ENCODE measurements around the gene DEFB114.
"Not testable (repeated sequence)": the region's sequence is repeated elsewhere in the genome, so short reads cannot be mapped to it uniquely, and the experiment has no call there.

Gene DEFB114

DNA sequence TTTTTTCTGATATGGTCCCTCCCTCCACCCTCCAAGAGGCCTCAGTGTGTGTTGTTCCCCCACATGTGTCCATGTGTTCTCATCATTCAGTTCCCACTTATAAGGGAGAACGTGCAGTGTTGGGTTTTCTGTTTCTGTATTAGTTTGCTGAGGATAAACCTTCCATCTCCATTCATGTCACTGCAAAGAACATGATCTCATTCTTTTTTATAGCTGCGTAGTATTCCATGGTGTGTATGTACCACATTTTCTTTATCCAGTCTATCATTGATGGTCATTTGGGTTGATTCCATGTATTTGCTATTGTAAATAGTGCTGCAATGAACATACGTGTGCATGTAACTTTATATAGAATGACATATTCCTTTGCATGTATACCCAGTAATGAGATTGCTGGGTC lies 19.9 kb downstream of the DEFB114 start:
- not testable (repeated sequence) for H3K36me3 ChIP-seq (ENCODE audit: control insufficient read depth in 2 of 2, insufficient read depth in 2 of 2, low read length in 2 of 2); H3K4me1 ChIP-seq (ENCODE audit: control insufficient read depth in 2 of 2, insufficient read depth in 2 of 2, low read length in 2 of 2)

DNA sequence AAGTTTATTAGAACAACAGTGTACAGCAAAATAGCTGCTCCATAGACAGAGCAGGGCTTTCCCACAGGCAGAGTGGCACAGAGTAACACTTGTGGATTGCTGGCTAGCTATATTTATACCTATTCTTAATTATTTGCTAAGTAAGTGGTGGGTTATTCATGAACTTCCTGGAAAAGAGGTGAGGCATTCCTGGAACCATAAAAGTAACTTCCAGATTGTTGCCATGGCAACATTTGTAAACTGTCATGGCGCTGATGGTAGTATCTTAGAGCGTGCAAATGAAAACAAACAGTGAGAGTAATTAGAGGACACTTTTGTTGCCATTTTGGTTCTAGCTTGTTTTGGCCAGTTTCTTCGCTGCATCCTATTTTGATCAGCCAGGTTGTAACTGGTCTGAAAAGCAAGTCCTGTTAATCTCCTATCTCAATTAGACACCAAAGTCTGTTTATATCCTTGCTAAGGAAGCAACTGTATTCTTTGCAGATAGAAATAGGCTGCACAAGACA lies 23.9 kb downstream of the DEFB114 start:
- no peak overlapping the region for H3K9ac ChIP-seq (ENCODE audit: low read depth in 1 of 2, low read length in 2 of 2)
- H3K27me3 ChIP-seq (ENCODE audit: control insufficient read depth in 2 of 2, insufficient read depth in 2 of 2, low read length in 2 of 2): no peaks in the 10 kb centered on the region
- no peaks in the 10 kb centered on the region for H3K36me3 ChIP-seq (ENCODE audit: control insufficient read depth in 2 of 2, insufficient read depth in 2 of 2, low read length in 2 of 2)
- H3K4me3 ChIP-seq (ENCODE audit: low read length in 2 of 2): no peak overlapping the region
- H3K4me1 ChIP-seq (ENCODE audit: control insufficient read depth in 2 of 2, insufficient read depth in 2 of 2, low read length in 2 of 2): no peaks in the 10 kb centered on the region
- H3K27ac ChIP-seq (ENCODE audit: low read depth in 2 of 2, low read length in 2 of 2): no peak overlapping the region
- no peaks in the 10 kb centered on the region for H3K9me3 ChIP-seq (ENCODE audit: control insufficient read depth in 2 of 2, low read length in 2 of 2)

More for the DNA sequence above, 19.9 kb downstream of the DEFB114 start:
- H3K9ac ChIP-seq (ENCODE audit: low read depth in 1 of 2, low read length in 2 of 2); H3K9me3 ChIP-seq (ENCODE audit: control insufficient read depth in 2 of 2, low read length in 2 of 2); H3K27me3 ChIP-seq (ENCODE audit: control insufficient read depth in 2 of 2, insufficient read depth in 2 of 2, low read length in 2 of 2); H3K27ac ChIP-seq (ENCODE audit: low read depth in 2 of 2, low read length in 2 of 2); H3K4me3 ChIP-seq (ENCODE audit: low read length in 2 of 2): not testable (repeated sequence)

DNA sequence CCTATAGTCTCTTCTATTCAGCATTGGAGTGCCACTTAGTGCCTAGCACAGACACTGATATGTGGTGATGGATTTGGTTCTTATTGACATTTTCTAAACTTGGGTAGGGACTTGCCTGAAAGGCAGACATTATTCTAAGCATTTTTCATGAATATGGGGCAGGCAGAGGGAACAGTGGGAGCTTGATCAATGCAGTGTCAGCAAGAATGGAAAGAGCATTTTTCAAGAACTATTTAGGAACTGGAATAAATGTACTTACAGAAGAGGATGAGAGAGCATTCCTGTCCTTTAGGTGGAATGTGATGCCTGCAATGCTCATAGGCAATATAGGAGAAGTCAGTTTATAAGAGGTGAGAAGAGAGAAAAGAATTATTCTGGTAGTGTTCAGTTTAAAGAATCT lies 26.2 kb downstream of the DEFB114 start:
- no peaks in the 10 kb centered on the region for H3K9me3 ChIP-seq (ENCODE audit: control insufficient read depth in 2 of 2, low read length in 2 of 2)
- H3K36me3 ChIP-seq (ENCODE audit: control insufficient read depth in 2 of 2, insufficient read depth in 2 of 2, low read length in 2 of 2): no peaks in the 10 kb centered on the region
- H3K27ac ChIP-seq (ENCODE audit: low read depth in 2 of 2, low read length in 2 of 2): no peak overlapping the region
- no peak overlapping the region for H3K9ac ChIP-seq (ENCODE audit: low read depth in 1 of 2, low read length in 2 of 2)
- no peak overlapping the region for H3K4me3 ChIP-seq (ENCODE audit: low read length in 2 of 2)
- no peaks in the 10 kb centered on the region for H3K4me1 ChIP-seq (ENCODE audit: control insufficient read depth in 2 of 2, insufficient read depth in 2 of 2, low read length in 2 of 2)
- H3K27me3 ChIP-seq (ENCODE audit: control insufficient read depth in 2 of 2, insufficient read depth in 2 of 2, low read length in 2 of 2): no peaks in the 10 kb centered on the region

DNA sequence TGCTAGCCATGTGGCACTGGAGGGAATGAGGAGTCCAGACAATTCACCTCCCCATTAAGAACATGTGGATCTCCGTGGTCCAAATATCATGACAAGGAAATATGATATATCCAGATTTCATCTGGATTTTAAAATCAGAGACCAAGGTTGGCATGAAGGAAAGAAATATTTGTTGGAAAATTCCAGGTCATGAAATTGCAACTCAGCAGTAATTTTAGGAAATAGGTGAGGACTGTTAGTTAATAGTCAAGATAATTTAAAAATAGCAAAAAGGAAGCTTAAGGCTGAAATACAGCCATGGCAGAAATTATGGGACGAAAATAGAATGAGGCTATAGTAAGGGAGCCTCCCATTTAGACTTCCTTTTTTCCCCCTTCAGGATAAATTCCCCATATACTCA lies 26.9 kb downstream of the DEFB114 start:
- Histone ChIP-seq H3K9ac (ENCODE audit: low read depth in 1 of 2, low read length in 2 of 2) (no peak overlapping the region), H3K27ac (ENCODE audit: low read depth in 2 of 2, low read length in 2 of 2) (no peak overlapping the region), H3K4me3 (ENCODE audit: low read length in 2 of 2) (no peak overlapping the region), H3K27me3 (ENCODE audit: control insufficient read depth in 2 of 2, insufficient read depth in 2 of 2, low read length in 2 of 2) (no peaks in the 10 kb centered on the region), H3K36me3 (ENCODE audit: control insufficient read depth in 2 of 2, insufficient read depth in 2 of 2, low read length in 2 of 2) (no peaks in the 10 kb centered on the region), H3K9me3 (ENCODE audit: control insufficient read depth in 2 of 2, low read length in 2 of 2) (no peaks in the 10 kb centered on the region), H3K4me1 (ENCODE audit: control insufficient read depth in 2 of 2, insufficient read depth in 2 of 2, low read length in 2 of 2) (no peaks in the 10 kb centered on the region)

DNA sequence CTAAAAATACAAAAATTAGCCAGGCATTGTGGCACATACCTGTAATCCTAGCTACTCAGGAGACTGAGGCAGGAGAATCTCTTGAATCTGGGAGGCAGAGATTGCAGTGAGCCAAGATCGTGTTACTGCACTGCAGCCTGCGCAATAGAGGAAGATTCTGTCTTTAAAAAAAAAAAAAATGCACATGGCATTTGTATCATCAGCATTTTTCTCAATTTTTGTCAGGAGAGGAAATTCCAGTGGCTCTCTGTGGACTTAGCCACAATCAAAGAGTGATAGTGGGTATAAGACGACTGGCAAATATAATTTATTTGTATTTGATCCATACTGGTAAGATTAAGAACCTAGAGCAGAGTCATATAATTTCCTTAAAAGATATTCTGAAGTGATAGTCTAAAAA lies 28.6 kb downstream of the DEFB114 start:
- Histone ChIP-seq H3K9me3 (ENCODE audit: control insufficient read depth in 2 of 2, low read length in 2 of 2) (no peaks in the 10 kb centered on the region), H3K27me3 (ENCODE audit: control insufficient read depth in 2 of 2, insufficient read depth in 2 of 2, low read length in 2 of 2) (no peaks in the 10 kb centered on the region), H3K27ac (ENCODE audit: low read depth in 2 of 2, low read length in 2 of 2) (no peak overlapping the region), H3K9ac (ENCODE audit: low read depth in 1 of 2, low read length in 2 of 2) (no peak overlapping the region), H3K36me3 (ENCODE audit: control insufficient read depth in 2 of 2, insufficient read depth in 2 of 2, low read length in 2 of 2) (no peaks in the 10 kb centered on the region), H3K4me3 (ENCODE audit: low read length in 2 of 2) (no peak overlapping the region), H3K4me1 (ENCODE audit: control insufficient read depth in 2 of 2, insufficient read depth in 2 of 2, low read length in 2 of 2) (no peaks in the 10 kb centered on the region)

- Histone ChIP-seq H3K27me3 (ENCODE audit: control insufficient read depth in 2 of 2, insufficient read depth in 2 of 2, low read length in 2 of 2) (no peaks in the 10 kb centered on the region), H3K36me3 (ENCODE audit: control insufficient read depth in 2 of 2, insufficient read depth in 2 of 2, low read length in 2 of 2) (no peaks in the 10 kb centered on the region), H3K4me3 (ENCODE audit: low read length in 2 of 2) (no peak overlapping the region), H3K4me1 (ENCODE audit: control insufficient read depth in 2 of 2, insufficient read depth in 2 of 2, low read length in 2 of 2) (no peaks in the 10 kb centered on the region), H3K9ac (ENCODE audit: low read depth in 1 of 2, low read length in 2 of 2) (no peak overlapping the region), H3K27ac (ENCODE audit: low read depth in 2 of 2, low read length in 2 of 2) (no peak overlapping the region), H3K9me3 (ENCODE audit: control insufficient read depth in 2 of 2, low read length in 2 of 2) (no peaks in the 10 kb centered on the region)
Measured at GRCh38 chr6:49934770-49935169, 29.2 kb downstream of the DEFB114 start.

GRCh38 chr6:49933526-49933925 lies 30.4 kb downstream of the DEFB114 start:
- H3K27ac ChIP-seq (ENCODE audit: low read depth in 2 of 2, low read length in 2 of 2): no peak overlapping the region

GRCh38 chr6:49929340-49929739 lies 34.6 kb downstream of the DEFB114 start:
- no peaks in the 10 kb centered on the region for H3K9me3 ChIP-seq (ENCODE audit: control insufficient read depth in 2 of 2, low read length in 2 of 2)
- H3K36me3 ChIP-seq (ENCODE audit: control insufficient read depth in 2 of 2, insufficient read depth in 2 of 2, low read length in 2 of 2): no peaks in the 10 kb centered on the region
- H3K4me3 ChIP-seq (ENCODE audit: low read length in 2 of 2): no peak overlapping the region
- no peaks in the 10 kb centered on the region for H3K27me3 ChIP-seq (ENCODE audit: control insufficient read depth in 2 of 2, insufficient read depth in 2 of 2, low read length in 2 of 2)
- no peak overlapping the region for H3K9ac ChIP-seq (ENCODE audit: low read depth in 1 of 2, low read length in 2 of 2)
- H3K4me1 ChIP-seq (ENCODE audit: control insufficient read depth in 2 of 2, insufficient read depth in 2 of 2, low read length in 2 of 2): no peaks in the 10 kb centered on the region
- no peak overlapping the region for H3K27ac ChIP-seq (ENCODE audit: low read depth in 2 of 2, low read length in 2 of 2)

More at GRCh38 chr6:49933526-49933925, 30.4 kb downstream of the DEFB114 start:
- Histone ChIP-seq H3K4me1 (ENCODE audit: control insufficient read depth in 2 of 2, insufficient read depth in 2 of 2, low read length in 2 of 2) (no peaks in the 10 kb centered on the region), H3K36me3 (ENCODE audit: control insufficient read depth in 2 of 2, insufficient read depth in 2 of 2, low read length in 2 of 2) (no peaks in the 10 kb centered on the region), H3K4me3 (ENCODE audit: low read length in 2 of 2) (no peak overlapping the region), H3K27me3 (ENCODE audit: control insufficient read depth in 2 of 2, insufficient read depth in 2 of 2, low read length in 2 of 2) (no peaks in the 10 kb centered on the region), H3K9ac (ENCODE audit: low read depth in 1 of 2, low read length in 2 of 2) (no peak overlapping the region), H3K9me3 (ENCODE audit: control insufficient read depth in 2 of 2, low read length in 2 of 2) (no peaks in the 10 kb centered on the region)

DNA sequence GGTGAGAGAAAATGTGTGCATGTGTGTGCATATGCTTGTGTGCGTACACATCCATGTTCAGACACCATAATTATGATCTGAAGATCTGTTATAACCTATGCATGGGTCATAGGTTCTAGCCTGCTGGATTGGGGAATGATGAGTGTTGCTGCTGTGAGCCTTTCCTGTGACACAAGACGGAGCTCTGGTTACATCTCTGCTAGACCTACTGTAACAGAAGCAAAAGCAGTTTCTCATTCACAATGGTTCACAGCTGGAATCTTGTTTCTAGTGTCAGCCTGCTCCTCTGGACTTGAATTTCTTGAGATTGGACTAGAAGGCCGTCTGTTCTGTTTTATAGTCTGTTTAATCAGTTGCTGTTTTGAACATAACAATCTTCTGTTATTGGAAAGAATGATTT lies 40.1 kb downstream of the DEFB114 start:
- Histone ChIP-seq H3K27me3 (ENCODE audit: control insufficient read depth in 2 of 2, insufficient read depth in 2 of 2, low read length in 2 of 2) (no peaks in the 10 kb centered on the region), H3K4me3 (ENCODE audit: low read length in 2 of 2) (no peak overlapping the region), H3K9ac (ENCODE audit: low read depth in 1 of 2, low read length in 2 of 2) (no peak overlapping the region), H3K27ac (ENCODE audit: low read depth in 2 of 2, low read length in 2 of 2) (no peak overlapping the region), H3K36me3 (ENCODE audit: control insufficient read depth in 2 of 2, insufficient read depth in 2 of 2, low read length in 2 of 2) (no peaks in the 10 kb centered on the region), H3K4me1 (ENCODE audit: control insufficient read depth in 2 of 2, insufficient read depth in 2 of 2, low read length in 2 of 2) (no peaks in the 10 kb centered on the region), H3K9me3 (ENCODE audit: control insufficient read depth in 2 of 2, low read length in 2 of 2) (no peaks in the 10 kb centered on the region)

DNA sequence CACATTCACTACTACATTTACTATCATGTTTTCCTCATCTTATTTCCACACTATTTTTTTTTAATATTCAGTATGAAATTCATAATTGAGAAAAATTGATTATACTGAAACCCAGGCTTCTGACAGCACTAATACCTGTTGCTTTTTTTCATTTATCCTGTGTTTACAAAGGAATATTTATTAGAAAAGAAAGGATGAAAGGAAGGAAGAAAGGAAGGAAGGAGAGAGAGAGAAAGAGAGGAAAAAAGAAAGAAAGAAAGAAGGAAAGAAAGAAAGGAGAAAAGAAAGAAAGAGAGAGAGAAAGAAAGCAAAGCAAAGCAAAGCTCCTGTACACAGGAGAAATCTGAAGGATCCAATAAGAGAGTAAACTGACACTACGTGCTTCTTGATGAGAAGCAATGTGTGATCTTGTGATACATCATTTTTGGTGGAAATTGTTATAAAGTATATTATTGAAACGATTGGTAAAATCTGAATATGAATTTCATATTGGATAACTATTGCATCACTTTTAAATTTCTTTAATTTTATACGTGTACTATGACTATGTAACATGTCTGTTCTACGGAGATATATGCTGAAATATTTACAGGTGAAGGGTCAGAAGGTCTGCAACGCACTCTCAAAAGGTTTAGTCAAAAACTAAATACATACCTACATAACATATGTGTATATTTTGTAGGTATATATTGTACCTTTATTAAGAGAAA lies 43.9 kb downstream of the DEFB114 start:
- H3K27ac ChIP-seq (ENCODE audit: low read depth in 2 of 2, low read length in 2 of 2): no peak overlapping the region
- no peak overlapping the region for H3K4me3 ChIP-seq (ENCODE audit: low read length in 2 of 2)
- H3K27me3 ChIP-seq (ENCODE audit: control insufficient read depth in 2 of 2, insufficient read depth in 2 of 2, low read length in 2 of 2): no peaks in the 10 kb centered on the region
- no peaks in the 10 kb centered on the region for H3K36me3 ChIP-seq (ENCODE audit: control insufficient read depth in 2 of 2, insufficient read depth in 2 of 2, low read length in 2 of 2)
- H3K9ac ChIP-seq (ENCODE audit: low read depth in 1 of 2, low read length in 2 of 2): no peak overlapping the region
- no peaks in the 10 kb centered on the region for H3K4me1 ChIP-seq (ENCODE audit: control insufficient read depth in 2 of 2, insufficient read depth in 2 of 2, low read length in 2 of 2)
- H3K9me3 ChIP-seq (ENCODE audit: control insufficient read depth in 2 of 2, low read length in 2 of 2): no peaks in the 10 kb centered on the region

All from mucosa of rectum (tissue), 2 donors.